Mesothelial cell of epicardium (in vitro differentiated cells): ENCODE results near the gene SYNPO2L. TPM values are rescaled to one million over a fixed set of nuclear protein-coding genes. Genes with fewer than 3 reads are reported as not detected.
A peak's percentile ranks its signal among the peaks of the same experiment; 100 is the strongest.

ENCODE experiments used
- DNase-seq, 2 experiments: peaks; one replicate each; pipeline ENCODE4 v3.0.0; 2021; ENCODE audit warnings: low spot score in 2 of 2; ENCODE audit not compliant: unreplicated experiment in 2 of 2
- H3K27ac Mint-ChIP-seq: 2 replicates; pipeline ENCODE4 v1.8.0; 2021; ENCODE audit warnings: mixed read lengths
- H3K27me3 Mint-ChIP-seq: 2 replicates; pipeline ENCODE4 v1.8.0; 2021; ENCODE audit warnings: low read depth, mixed read lengths
- H3K36me3 Mint-ChIP-seq: 2 replicates; pipeline ENCODE4 v1.8.0; 2021; ENCODE audit warnings: mixed read lengths
- H3K4me1 Mint-ChIP-seq: 2 replicates; pipeline ENCODE4 v1.8.0; 2021; ENCODE audit warnings: mixed read lengths
- H3K4me3 Mint-ChIP-seq: 2 replicates; pipeline ENCODE4 v1.8.0; 2021; ENCODE audit warnings: mild to moderate bottlenecking, moderate library complexity, mixed read lengths
- H3K9me3 Mint-ChIP-seq: 2 replicates; pipeline ENCODE4 v1.8.0; 2021; ENCODE audit warnings: mixed read lengths
- CTCF ChIP-seq: fragments of 200-600 bp; sonication (generic); IDR thresholded peaks from one replicate; pipeline ENCODE4 v1.5.0; 2021; ENCODE audit warnings: antibody characterized with exemption; ENCODE audit not compliant: unreplicated experiment
- total RNA-seq: library from RNA; stranded (reverse); gene quantifications from 3 replicates; pipeline ENCODE4 v1.2.1, GENCODE V29; 2021

SYNPO2L gene
- total RNA-seq, 1 donor from 2014 or later = 0.22 TPM

- H3K27ac Mint-ChIP-seq = no peak overlapping the region
- peaks cover 11% of the 10 kb centered on the region for H3K4me1 Mint-ChIP-seq
- no peaks in the 10 kb centered on the region for H3K36me3 Mint-ChIP-seq
- no peak for DNase-seq
- no peaks in the 10 kb centered on the region for H3K27me3 Mint-ChIP-seq
- H3K4me3 Mint-ChIP-seq = no peak overlapping the region
- TF ChIP-seq CTCF = no peak
- H3K9me3 Mint-ChIP-seq = no peaks in the 10 kb centered on the region
Observed at GRCh38 chr10:73639286-73639685, 16.5 kb downstream of the SYNPO2L start.

GRCh38 chr10:73635781-73636180, 20.0 kb downstream of the SYNPO2L start:
- no peak for TF ChIP-seq CTCF
- Mint-ChIP-seq H3K36me3 (no peaks in the 10 kb centered on the region), H3K27me3 (no peaks in the 10 kb centered on the region), H3K4me3 (no peak overlapping the region), H3K27ac (no peak overlapping the region), H3K4me1 (no peaks in the 10 kb centered on the region), H3K9me3 (no peaks in the 10 kb centered on the region)
- no peak for DNase-seq

GRCh38 chr10:73634421-73634820, 21.4 kb downstream of the SYNPO2L start:
- Mint-ChIP-seq H3K36me3 (no peaks in the 10 kb centered on the region), H3K4me3 (no peak overlapping the region), H3K27ac (no peak overlapping the region), H3K9me3 (no peaks in the 10 kb centered on the region), H3K4me1 (no peaks in the 10 kb centered on the region), H3K27me3 (no peaks in the 10 kb centered on the region)
- no peak for TF ChIP-seq CTCF
- DNase-seq = no peak

GRCh38 chr10:73629165-73629564, 26.7 kb downstream of the SYNPO2L start:
- no peaks in the 10 kb centered on the region for H3K27me3 Mint-ChIP-seq
- TF ChIP-seq CTCF = no peak
- no peaks in the 10 kb centered on the region for H3K9me3 Mint-ChIP-seq
- no peak overlapping the region for H3K4me3 Mint-ChIP-seq
- H3K4me1 Mint-ChIP-seq = peaks cover 22% of the 10 kb centered on the region
- no peaks in the 10 kb centered on the region for H3K36me3 Mint-ChIP-seq
- H3K27ac Mint-ChIP-seq = no peak overlapping the region
- no peak for DNase-seq

- Mint-ChIP-seq H3K36me3 (no peaks in the 10 kb centered on the region), H3K9me3 (no peaks in the 10 kb centered on the region), H3K4me3 (no peak overlapping the region), H3K27me3 (no peaks in the 10 kb centered on the region), H3K4me1 (peaks cover 27% of the 10 kb centered on the region), H3K27ac (no peak overlapping the region)
- DNase-seq = no peak
- no peak for TF ChIP-seq CTCF
Observed at GRCh38 chr10:73628405-73628804, 27.4 kb downstream of the SYNPO2L start.

GRCh38 chr10:73627300-73627699, 28.5 kb downstream of the SYNPO2L start:
- Mint-ChIP-seq H3K27me3 (no peaks in the 10 kb centered on the region), H3K9me3 (no peaks in the 10 kb centered on the region), H3K4me3 (peak overlapping the region; percentile 95), H3K27ac (no peak overlapping the region), H3K36me3 (no peaks in the 10 kb centered on the region), H3K4me1 (peaks cover 27% of the 10 kb centered on the region)
- DNase-seq = no peak
- TF ChIP-seq CTCF = no peak
